ENCODE results near the gene IL9. TPM values are rescaled to one million over a fixed set of nuclear protein-coding genes. Genes with fewer than 3 reads are reported as not detected.

Gene IL9
- total RNA-seq, 1 donor = not detected

DNA sequence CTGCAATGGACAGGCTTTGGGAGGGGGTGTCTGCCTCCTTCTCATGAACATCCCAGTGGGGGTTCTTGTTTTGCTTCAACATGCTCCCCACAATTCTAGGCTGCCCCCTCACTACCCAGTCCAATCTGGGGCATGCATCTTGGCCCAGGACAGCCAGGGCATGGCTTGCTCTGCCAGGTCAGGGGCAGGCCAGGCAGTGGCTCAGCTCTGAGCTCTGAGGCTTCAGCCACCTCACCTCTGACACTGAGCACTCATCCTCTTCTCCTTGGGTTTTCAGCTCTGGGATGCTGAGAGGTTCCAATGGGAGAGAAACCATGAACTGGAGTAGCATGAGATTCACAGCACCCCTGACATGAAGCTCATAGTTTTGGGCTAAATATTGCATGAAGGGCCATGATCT is 49.3 kb downstream of the IL9 start:
- peaks cover 19% of the 10 kb centered on the region for H3K27me3 ChIP-seq (ENCODE audit: insufficient read depth, low read length)
- H2AFZ ChIP-seq (ENCODE audit: low read length) = no peak overlapping the region
- H3K9me3 ChIP-seq (ENCODE audit: low read depth, low read length) = no peaks in the 10 kb centered on the region
- H3K36me3 ChIP-seq (ENCODE audit: insufficient read depth, low read length) = no peaks in the 10 kb centered on the region
- no peak overlapping the region for H3K4me3 ChIP-seq (ENCODE audit: insufficient read depth, low read length)
- no peaks in the 10 kb centered on the region for H3K4me1 ChIP-seq (ENCODE audit: insufficient read depth, low read length)
- H3K4me2 ChIP-seq (ENCODE audit: insufficient read depth, low read length) = no peak overlapping the region
- TF ChIP-seq, protein P1, sequence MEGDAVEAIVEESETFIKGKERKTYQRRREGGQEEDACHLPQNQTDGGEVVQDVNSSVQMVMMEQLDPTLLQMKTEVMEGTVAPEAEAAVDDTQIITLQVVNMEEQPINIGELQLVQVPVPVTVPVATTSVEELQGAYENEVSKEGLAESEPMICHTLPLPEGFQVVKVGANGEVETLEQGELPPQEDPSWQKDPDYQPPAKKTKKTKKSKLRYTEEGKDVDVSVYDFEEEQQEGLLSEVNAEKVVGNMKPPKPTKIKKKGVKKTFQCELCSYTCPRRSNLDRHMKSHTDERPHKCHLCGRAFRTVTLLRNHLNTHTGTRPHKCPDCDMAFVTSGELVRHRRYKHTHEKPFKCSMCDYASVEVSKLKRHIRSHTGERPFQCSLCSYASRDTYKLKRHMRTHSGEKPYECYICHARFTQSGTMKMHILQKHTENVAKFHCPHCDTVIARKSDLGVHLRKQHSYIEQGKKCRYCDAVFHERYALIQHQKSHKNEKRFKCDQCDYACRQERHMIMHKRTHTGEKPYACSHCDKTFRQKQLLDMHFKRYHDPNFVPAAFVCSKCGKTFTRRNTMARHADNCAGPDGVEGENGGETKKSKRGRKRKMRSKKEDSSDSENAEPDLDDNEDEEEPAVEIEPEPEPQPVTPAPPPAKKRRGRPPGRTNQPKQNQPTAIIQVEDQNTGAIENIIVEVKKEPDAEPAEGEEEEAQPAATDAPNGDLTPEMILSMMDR (IDR thresholded peaks at IDR 0.05; ENCODE audit: extremely low read depth, low read depth, low read length) = no peak
- no peak overlapping the region for H3K27ac ChIP-seq (ENCODE audit: low read depth, low read length)
- no peak for DNase-seq (ENCODE audit: insufficient read length, low spot score, missing footprints)
- no peaks in the 10 kb centered on the region for H4K20me1 ChIP-seq (ENCODE audit: insufficient read depth, low read length)
- no peaks in the 10 kb centered on the region for H3K79me2 ChIP-seq (ENCODE audit: insufficient read depth, low read length)

DNA sequence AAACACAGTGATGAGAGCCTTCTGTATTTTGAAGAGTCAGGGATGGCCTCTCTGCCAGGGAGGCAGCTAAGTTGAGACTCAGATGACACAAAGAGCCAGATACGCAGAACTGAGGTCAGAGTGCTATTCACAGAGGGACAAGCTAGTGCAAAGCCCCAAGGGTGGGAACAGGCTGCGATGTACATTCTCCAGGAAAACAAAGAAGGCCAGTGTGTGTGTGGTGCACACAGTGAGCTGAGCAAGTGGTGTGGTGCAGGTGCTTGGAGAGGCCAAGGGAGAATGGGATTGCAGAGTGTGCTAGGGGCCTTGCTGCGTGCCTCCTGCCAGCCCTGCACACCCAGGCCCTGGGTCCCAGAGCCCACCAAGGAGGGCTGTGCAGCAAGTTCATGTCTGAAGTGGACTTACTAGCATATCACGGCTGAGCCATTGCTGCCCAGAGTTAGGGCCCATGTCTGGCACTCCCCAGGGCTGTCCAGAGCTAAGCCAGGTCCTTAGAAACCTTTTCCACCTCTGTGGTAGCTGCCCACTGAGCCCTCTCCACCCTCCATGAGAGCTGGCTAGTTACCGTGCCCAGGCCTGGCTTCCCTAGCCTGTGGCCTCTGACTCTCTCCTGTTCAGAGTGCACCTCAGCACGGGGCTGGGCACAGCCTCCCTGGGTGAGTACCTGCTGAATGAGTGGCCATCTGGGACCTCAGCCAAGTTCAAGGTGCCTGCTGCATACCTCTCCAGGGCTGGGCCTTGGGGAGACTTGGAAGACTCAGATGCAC is 51.9 kb downstream of the IL9 start:
- Histone ChIP-seq H3K36me3 (ENCODE audit: insufficient read depth, low read length) (no peaks in the 10 kb centered on the region), H3K4me1 (ENCODE audit: insufficient read depth, low read length) (no peaks in the 10 kb centered on the region), H4K20me1 (ENCODE audit: insufficient read depth, low read length) (no peaks in the 10 kb centered on the region), H3K9me3 (ENCODE audit: low read depth, low read length) (no peaks in the 10 kb centered on the region), H2AFZ (ENCODE audit: low read length) (no peak overlapping the region), H3K79me2 (ENCODE audit: insufficient read depth, low read length) (no peaks in the 10 kb centered on the region), H3K4me2 (ENCODE audit: insufficient read depth, low read length) (no peak overlapping the region), H3K27me3 (ENCODE audit: insufficient read depth, low read length) (peaks cover 13% of the 10 kb centered on the region), H3K4me3 (ENCODE audit: insufficient read depth, low read length) (no peak overlapping the region), H3K27ac (ENCODE audit: low read depth, low read length) (no peak overlapping the region)
- no peak for DNase-seq (ENCODE audit: insufficient read length, low spot score, missing footprints)
- TF ChIP-seq, protein P1 (IDR thresholded peaks at IDR 0.05; ENCODE audit: extremely low read depth, low read depth, low read length) = no peak

DNA sequence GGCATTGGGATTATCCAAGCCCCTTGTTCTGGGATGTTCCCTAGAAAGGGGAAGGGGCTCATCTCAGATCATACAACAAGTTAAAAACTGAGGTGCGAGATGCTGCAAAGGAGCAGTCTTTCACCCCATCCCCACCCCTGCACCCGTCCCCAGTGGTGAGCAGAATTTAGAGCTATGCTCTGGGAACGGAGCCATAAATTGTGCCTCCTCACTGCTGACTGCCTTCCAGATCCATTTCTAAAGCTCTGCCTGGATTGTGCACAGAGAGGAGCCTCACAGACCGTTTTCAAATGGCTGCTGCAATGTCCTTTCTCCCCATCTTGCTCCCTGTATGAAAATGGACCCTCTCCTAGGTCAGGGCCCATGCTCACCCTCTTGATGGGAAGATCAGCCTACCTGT is 52.9 kb downstream of the IL9 start:
- Histone ChIP-seq H3K4me3 (ENCODE audit: insufficient read depth, low read length) (no peak overlapping the region), H3K27ac (ENCODE audit: low read depth, low read length) (no peak overlapping the region), H2AFZ (ENCODE audit: low read length) (no peak overlapping the region), H4K20me1 (ENCODE audit: insufficient read depth, low read length) (no peaks in the 10 kb centered on the region), H3K79me2 (ENCODE audit: insufficient read depth, low read length) (no peaks in the 10 kb centered on the region), H3K4me2 (ENCODE audit: insufficient read depth, low read length) (no peak overlapping the region), H3K9me3 (ENCODE audit: low read depth, low read length) (no peaks in the 10 kb centered on the region), H3K36me3 (ENCODE audit: insufficient read depth, low read length) (no peaks in the 10 kb centered on the region), H3K4me1 (ENCODE audit: insufficient read depth, low read length) (no peaks in the 10 kb centered on the region), H3K27me3 (ENCODE audit: insufficient read depth, low read length) (peaks cover 13% of the 10 kb centered on the region)
- no peak for DNase-seq (ENCODE audit: insufficient read length, low spot score, missing footprints)
- TF ChIP-seq, protein P1 (IDR thresholded peaks at IDR 0.05; ENCODE audit: extremely low read depth, low read depth, low read length) = no peak

Other genes starting within 250 kb of the IL9 start
- gene SLC25A48, start 61.2 kb downstream of the IL9 start, total RNA-seq = not detected in 2 replicates
- not detected in 2 replicates for gene LECT2, start 59.1 kb upstream of the IL9 start, total RNA-seq
- 1,700 and 2,120 TPM in 2 replicates for gene TGFBI, start 133.1 kb upstream of the IL9 start, total RNA-seq
- 58.6 and 61.6 TPM in 2 replicates for gene SMAD5, start 237.0 kb upstream of the IL9 start, total RNA-seq